Measurements from ENCODE around the gene ERBIN.

The ERBIN gene

DNA sequence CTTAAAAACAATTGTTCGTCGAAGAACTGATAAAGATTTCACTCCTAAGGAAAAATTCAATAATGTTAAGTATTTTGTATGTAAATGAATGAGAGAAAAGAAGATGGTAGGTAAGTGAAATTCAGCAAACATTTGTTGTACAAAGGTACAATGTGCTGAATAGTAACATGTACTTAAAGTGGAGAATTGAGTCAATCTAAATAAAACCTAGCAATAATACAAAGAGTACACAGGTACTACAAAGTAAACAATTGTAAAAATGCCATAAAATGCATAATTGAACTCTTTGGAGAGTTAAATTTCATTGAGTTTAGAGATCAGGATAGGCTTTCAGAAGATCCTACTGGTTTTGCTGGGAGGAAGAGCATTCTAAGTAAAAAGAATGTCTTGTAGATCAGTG lies 82.9 kb downstream of the ERBIN start:
- H3K4me3 ChIP-seq (ENCODE audit: low read depth, low read length): no peak overlapping the region
- TF ChIP-seq, protein P1, sequence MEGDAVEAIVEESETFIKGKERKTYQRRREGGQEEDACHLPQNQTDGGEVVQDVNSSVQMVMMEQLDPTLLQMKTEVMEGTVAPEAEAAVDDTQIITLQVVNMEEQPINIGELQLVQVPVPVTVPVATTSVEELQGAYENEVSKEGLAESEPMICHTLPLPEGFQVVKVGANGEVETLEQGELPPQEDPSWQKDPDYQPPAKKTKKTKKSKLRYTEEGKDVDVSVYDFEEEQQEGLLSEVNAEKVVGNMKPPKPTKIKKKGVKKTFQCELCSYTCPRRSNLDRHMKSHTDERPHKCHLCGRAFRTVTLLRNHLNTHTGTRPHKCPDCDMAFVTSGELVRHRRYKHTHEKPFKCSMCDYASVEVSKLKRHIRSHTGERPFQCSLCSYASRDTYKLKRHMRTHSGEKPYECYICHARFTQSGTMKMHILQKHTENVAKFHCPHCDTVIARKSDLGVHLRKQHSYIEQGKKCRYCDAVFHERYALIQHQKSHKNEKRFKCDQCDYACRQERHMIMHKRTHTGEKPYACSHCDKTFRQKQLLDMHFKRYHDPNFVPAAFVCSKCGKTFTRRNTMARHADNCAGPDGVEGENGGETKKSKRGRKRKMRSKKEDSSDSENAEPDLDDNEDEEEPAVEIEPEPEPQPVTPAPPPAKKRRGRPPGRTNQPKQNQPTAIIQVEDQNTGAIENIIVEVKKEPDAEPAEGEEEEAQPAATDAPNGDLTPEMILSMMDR (IDR thresholded peaks at IDR 0.05; ENCODE audit: borderline replicate concordance, insufficient read depth, low read depth, low read length): no peak

DNA sequence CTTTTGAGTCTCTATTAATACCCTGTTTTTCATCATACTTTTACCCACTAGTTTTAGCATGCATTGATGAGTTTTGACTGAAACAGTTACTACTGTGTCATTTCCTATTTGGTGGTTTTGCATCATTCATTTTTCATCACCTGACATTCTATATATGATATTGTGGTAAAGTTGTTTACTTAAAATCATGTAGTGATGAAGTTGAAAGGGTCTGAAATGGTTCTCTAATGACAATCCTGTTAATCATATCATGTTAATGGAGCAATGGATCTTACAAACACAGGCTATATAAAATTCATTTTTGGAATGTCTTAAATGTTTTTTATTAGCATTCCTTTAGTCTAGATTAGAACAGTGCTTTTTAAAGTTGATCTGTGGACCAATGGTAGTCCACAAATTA lies 84.1 kb downstream of the ERBIN start:
- TF ChIP-seq, protein P1 (IDR thresholded peaks at IDR 0.05; ENCODE audit: borderline replicate concordance, insufficient read depth, low read depth, low read length): no peak
- H3K4me3 ChIP-seq (ENCODE audit: low read depth, low read length): no peak overlapping the region

DNA sequence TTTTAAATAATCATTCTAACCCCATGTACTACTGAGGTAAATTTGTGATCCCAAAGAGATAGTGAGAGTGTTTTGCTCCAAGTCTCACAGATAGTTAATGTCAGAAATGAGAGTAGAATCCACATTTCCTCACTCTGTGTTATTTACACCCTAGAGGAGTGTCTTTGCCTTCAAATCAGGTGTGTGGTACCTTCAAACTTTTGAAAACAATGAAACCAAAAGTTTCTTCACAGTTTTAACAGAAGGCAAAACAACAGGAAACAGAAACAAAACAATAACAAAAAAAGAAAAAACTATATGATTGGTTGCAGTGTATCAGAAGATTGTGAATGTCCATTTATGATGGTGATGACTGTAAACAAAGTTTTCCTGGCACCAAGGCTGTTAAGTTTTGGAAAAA lies 85.9 kb downstream of the ERBIN start:
- TF ChIP-seq, protein P1 (IDR thresholded peaks at IDR 0.05; ENCODE audit: borderline replicate concordance, insufficient read depth, low read depth, low read length): no peak
- H3K4me3 ChIP-seq (ENCODE audit: low read depth, low read length): no peak overlapping the region

DNA sequence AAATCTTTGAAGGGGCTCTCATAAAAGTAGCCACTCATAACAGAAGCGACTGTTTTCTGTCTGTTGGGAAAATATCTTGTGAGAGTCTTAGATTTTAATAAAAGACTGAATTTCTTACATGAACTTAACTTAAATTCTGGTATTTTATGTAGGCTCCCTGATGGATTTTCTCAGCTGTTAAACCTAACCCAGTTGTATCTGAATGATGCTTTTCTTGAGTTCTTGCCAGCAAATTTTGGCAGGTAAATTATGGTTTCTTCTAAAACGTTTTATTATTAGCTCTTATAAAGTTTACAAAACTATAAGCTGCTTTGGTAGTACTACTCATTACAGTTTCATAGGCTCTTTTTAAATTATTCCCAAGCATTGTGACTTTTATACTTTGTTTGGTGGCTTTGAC lies 87.0 kb downstream of the ERBIN start:
- TF ChIP-seq, protein P1 (IDR thresholded peaks at IDR 0.05; ENCODE audit: borderline replicate concordance, insufficient read depth, low read depth, low read length): no peak
- no peak overlapping the region for H3K4me3 ChIP-seq (ENCODE audit: low read depth, low read length)

DNA sequence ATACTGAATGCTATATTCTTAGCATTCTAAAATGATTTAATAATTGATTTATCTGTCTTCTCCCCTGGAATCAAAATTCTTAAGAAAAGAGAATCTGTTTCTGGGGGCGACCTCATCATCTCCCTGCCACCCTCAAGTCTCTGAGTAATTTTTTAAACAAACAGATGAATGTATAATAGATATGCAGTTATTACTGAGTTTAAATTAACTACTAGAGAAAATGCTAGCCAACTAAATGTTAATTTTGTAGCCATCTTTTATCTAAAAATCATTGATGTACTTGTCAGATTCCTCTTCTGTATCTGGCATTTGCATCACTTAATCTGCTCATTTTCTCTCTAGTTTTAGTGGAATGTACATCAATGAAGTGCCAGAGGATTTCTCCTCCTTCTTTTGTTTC lies 87.5 kb downstream of the ERBIN start:
- TF ChIP-seq, protein P1 (IDR thresholded peaks at IDR 0.05; ENCODE audit: borderline replicate concordance, insufficient read depth, low read depth, low read length): no peak
- no peak overlapping the region for H3K4me3 ChIP-seq (ENCODE audit: low read depth, low read length)

DNA sequence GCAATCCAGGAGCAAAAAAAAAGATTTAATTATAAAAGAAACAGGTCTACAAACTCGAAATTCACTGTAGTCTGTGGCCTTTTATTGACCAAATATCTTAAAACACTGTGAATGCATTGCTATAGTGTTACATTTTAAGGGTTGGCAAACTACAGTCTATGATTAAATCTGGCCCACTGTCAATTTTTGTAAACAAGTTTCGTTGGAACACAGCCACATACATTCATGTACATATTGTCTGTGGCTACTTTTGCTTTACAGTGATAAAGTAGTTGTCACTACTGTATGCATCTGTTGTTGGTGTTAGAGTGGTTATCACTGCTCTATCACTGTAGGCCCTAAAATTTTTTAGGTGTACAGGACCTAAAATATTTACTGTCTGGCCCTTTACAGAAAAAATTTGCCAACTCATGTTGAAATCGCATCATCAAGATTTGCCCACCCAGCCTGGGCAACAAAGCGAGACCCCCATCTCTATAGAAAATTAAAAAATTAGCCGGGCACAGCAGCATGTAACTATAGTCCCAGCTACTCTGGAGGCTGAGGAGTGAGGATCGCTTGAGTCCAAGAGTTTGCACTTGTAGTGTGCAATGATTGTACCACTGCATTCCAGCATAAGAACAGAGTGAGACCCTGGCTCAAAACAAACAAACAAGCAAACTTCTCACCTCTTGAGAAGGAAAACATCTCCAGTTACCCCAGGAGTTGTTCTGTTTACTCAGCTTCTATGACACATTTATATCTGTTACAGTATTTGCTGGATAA lies 89.0 kb downstream of the ERBIN start:
- TF ChIP-seq, protein P1 (IDR thresholded peaks at IDR 0.05; ENCODE audit: borderline replicate concordance, insufficient read depth, low read depth, low read length): no peak
- H3K4me3 ChIP-seq (ENCODE audit: low read depth, low read length): no peak overlapping the region

DNA sequence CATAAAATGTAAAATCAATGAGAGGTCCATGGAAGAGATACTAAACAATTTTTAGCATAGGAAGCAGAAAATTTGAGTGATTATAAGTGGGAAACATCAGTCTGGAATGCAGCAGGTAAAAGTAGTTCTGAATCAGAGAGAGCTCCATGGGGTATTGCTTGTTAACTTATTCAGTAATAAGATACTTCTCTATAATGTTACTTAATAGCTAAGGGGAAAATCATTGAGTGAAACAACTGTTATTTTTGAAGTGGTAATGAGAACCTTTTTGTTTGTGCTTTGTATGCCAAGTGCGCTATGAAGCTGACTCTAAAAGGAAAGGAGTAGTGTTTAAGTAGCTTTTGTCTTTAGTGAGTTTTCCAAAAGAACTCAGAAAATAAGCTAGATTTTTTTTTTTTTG lies 95.2 kb downstream of the ERBIN start:
- TF ChIP-seq, protein P1 (IDR thresholded peaks at IDR 0.05; ENCODE audit: borderline replicate concordance, insufficient read depth, low read depth, low read length): no peak
- H3K4me3 ChIP-seq (ENCODE audit: low read depth, low read length): no peak overlapping the region

Measured in GM12875 (cell line).